Stimulated activated CD4-positive, alpha-beta T cell treated with anti-CD3 and anti-CD28 coated beads, Interleukin-15, amount 100 ng/mL, for 48 hours (primary cell): ENCODE results near the gene CACNB4.
A peak's percentile ranks its signal among the peaks of the same experiment; 100 is the strongest.
"Not testable (repeated sequence)": the region's sequence is repeated elsewhere in the genome, so short reads cannot be mapped to it uniquely, and the experiment has no call there.

ENCODE experiments used
- DNase-seq, 2 donors: peaks; one replicate each; pipeline ENCODE4 v3.0.0-alpha.2; 2020; ENCODE audit warnings: low read depth in 2 of 2

The CACNB4 gene

DNA sequence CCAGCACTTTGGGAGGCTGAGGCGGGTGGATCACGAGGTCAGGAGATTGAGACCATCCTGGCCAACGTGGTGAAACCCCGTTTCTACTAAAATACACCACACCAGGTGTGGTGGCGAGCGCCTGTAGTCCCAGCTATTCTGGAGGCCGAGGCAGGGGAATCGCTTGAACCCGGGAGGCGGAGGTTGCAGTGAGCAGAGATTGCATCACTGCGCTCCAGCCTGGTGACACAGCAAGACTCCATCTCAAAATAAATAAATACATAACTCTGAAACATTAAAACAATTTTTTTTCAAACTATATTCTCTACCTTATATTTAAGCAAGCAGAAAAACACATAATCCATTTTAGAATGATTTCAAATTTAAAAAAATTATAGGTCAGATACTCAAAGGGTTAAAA lies 77.8 kb downstream of the CACNB4 start:
- not testable (repeated sequence) for DNase-seq

DNA sequence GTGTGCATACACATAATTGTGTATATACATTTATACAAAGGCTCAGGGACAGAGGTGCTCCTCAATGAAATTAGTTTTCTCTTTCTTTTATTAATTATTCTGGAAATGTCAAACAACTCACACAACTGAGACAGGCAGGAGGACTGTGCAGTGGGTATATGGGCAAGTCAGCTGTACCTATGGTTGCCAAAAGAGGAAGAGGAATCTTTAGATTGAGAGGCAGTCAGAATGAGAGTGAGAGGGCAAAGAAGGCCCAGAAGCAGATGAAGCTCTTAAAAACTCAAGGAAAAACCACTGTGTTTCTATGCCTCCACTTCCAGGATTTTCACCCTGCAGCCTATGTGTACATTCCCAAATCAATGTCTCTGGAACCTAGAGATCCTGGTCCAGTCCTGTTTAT lies 79.1 kb downstream of the CACNB4 start:
- DNase-seq = no peak

DNA sequence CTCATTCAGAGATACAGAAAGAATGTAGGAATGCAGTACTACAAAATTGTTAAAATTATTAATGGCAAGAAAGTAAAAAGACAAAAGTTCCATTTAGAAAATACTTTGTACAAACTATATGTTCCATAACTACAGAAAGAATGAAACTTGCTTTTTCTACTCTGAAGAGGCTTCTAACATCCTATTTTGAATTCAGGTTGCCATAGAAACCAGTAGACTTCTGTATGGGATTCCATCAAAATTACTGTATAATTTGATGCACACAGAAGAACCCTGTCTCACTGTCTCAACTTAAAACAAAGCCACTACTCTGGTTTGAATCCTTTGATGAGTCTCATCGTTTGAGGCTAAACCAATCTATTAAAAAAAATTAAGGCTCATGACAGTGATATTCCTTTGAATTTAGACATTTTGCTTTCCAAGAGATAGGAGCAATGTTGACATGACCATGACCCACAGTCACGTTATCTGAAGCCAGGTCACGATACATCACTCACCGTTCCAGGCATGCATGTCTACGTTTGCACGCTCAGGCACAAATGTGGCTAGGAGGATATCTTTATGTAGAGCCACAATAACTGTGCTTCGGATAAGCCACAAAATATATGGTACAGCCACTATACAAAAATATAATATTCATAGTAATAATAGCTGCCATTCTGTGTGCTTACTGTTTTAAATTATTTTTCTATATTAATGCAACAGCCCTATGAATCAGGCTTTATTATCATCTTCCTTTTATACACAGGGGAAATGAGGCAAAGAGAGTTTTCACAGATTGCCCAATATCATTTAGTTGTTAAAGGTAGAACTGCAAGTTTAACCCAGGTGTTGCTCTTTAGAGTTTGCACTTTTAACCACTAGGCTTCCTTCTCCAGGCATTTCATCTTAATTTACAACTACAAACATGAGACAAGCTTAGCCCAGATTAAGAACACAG lies 82.4 kb downstream of the CACNB4 start:
- DNase-seq = no peak

DNA sequence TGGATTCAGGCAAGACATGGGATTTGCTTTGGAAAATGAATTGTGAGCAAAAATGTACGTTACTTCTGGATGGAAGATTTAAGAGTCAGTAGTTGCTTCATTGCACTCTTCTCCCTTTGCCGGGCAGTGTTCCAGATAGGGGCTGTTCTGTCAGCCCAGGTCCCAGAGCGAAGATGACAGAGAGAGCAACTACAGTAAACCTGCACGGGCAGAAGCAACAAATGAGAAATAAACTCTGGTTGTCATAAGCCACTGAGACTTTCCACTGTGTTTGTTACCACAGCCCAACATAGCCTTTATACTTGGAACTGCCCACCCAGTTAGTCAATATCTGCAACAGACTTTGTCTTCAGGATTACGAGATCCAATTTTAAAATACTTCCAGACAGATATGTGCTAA lies 83.3 kb downstream of the CACNB4 start:
- DNase-seq = no peak

DNA sequence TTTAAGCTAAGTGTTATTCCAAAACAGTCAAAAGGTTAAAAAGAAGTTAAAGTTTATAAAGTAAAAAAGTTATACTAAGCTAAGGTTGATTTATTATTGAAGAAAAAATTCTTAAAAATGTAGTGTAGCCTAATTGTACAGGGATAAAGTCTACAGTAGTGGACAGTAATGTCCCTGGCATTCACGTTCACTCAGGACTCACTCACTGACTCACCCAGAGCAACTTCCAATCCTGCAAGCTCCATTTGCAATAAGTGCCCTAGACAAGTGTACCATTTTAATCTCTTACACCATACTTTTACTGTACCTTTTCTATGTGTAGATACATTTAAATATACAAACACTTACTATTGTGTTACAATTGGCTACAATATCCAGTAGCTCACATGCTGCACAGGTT lies 86.1 kb downstream of the CACNB4 start:
- no peak for DNase-seq

DNA sequence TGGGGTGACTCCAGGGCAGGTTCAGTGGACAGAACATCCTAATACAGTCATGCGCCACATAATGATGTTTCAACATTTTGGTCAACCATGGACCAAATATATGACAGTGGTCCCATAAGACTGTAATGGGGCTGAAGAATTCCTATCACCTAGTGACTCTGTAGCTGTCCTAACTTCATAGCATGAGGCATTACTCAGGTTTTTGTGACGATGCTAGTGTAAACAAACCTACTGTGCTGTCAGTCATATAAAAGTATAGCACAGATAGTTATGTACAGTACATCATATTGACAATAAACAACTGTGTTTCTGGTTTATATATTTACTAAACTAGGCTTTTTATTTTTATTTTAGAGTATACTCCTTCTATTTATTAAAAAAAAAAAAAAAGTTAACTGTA lies 87.1 kb downstream of the CACNB4 start:
- DNase-seq = no peak

DNA sequence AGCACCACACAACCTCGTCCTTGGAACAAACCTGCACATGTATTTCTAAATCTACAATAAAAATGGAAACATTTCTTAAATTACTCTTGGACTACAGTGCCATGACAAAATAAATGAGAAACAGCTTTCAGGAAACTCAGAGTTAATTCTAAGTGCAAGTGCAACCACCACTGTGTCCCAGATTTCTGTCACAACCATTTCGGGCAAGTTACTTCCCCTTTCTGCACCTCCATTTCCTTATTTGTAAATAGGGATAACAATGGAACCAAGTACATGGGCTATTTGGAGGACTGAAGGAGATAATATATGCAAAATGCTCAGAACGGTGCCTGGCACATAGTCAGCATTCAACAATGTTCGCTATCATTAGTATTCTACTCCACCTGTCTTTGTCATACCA lies 93.2 kb downstream of the CACNB4 start:
- no peak for DNase-seq

DNA sequence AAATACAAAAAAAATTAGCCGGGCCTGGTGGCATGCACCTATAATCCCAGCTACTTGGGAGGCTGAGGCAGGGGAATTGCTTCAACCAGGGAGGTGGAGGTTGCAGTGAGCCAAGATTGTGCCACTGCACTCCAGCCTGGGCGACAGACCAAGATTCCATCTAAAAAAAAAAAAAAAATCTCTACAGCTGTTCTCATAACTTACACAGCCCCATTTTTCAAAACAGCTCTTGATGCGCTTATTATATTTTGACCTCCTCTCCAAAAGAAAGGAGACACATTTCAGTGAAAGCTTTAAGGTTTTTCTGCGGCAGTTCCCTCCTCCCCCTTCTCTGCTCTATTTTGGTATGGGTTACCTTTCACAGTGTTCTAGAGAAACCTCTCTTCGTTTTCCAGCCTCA lies 95.6 kb downstream of the CACNB4 start:
- not testable (repeated sequence) for DNase-seq

DNA sequence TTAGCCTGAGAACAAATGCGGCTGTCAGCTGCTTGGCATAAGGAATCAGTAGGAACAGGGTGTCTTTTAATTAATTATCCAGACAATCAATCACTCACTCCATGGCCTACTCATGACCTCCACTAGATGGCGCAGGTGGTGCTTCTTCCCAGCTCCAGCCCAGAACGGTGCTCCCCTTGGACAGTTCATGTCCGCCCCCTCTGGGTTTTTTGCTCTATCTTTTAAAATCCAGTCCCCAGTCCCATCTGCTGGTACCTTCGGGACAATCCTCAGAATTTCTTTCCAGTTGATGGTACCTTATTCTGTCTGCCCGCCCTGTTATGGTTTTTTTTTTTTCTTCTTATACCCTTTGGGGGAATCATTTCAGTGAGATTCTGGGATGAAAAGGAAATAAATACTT lies 99.8 kb downstream of the CACNB4 start:
- peak in 1 of 2 donors; percentile 25 for DNase-seq

DNA sequence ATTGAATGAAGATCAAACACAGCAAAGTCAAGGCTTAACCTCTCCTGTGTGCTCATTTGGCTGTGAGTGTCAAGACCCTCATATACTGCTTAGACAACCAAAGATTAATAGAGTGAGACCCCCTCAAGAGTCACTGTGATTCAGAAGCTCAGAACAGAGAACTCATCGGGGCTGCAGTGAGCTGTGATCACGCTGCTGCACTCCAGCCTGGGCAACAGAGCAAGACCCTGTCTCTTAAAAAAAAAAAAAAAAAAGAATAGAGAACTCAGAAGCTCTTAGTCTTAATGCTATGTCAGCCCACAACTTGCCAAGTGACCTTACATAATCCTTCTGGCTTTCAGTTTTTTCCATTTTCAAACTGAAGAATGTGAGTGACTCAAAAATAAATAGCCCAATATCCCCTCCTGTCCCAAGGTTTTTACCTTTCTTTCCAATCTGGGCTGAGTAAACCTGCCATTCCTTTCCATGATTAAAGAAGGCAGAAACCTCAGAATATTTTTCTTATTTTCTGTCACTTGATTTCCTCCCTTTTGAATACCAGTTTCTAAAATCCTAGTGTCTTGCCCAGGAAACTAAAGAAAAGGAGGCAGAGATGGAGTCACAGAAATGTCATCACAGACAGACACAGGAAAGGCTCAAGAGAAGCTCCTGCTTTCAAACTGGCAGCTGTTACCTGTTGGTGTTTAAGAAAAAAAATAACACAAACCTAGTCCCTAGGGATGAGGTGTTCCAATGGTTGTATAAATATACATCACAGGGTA lies 102.4 kb downstream of the CACNB4 start:
- DNase-seq = no peak

DNA sequence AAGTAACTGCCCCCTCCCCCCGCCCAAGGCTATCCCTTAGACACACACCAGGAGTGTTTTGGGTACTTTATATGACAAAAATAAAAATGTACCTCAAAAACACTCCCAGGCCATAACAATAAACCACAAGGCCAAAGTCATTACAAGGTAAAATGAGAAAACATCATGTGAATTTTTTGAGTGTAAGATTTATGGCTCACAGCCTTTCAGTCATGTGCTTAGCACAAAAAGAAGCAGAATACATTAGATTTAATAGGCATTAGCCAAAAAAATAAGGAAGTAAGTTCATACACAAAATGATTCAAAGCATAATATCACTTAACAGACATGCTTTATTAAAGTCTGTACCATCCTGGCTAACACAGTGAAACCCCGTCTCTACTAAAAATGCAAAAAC lies 103.7 kb downstream of the CACNB4 start:
- DNase-seq = no peak

DNA sequence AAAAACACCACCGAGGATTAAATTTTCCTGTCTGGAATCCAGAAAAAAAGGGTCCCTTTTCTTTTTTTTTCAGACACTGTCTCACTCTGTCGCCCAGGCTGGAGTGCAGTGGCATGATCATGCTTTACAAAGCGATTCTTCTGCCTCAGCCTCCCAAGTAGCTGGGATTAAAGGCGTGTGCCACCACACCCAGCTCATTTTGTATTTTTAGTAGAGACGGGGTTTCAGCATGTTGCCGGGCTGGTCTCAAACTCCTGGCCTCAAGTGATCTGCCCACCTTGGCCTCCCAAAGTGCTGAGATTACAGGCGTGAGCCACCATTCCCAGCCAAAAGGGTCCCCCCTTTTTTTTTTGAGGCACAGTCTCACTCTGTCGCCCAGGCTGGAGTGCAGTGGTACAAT lies 104.7 kb downstream of the CACNB4 start:
- not testable (repeated sequence) for DNase-seq

DNA sequence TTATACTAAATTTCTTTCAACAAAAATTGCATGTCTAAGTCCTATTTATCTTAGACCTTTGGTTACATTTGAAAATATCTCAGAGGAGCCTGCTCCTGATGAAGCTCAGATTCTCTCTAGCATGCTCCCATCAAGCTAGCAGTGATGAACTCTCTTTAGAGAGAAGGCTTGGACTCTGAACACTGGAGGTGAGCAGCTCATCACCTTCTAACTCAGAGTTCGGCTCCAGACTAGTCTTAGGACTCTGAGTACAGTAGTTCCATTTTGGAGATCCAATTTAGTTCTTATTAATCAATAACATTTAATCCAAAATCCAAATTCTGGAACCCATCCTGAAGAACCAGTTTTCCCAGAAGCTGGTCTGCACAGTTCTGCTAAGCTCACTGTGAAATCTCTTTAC lies 107.8 kb downstream of the CACNB4 start:
- DNase-seq = no peak

DNA sequence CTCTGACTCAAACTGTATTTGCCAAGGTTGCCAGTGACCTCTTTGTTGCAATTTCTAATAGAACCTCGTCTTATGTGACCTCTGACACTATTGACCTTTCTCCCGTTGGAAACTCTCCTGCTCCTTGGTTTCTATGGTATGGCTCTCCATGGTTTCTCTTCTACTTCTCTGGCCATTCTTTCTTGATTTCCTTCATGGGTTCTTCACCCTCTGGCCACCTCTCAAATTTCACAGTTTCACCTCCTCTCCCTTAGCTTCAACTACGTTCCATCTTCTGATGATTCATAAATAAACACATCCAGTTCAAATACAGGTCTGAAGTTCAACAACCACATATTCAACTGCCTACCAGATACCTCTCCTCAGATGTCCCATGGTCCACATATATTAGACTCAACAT lies 109.5 kb downstream of the CACNB4 start:
- DNase-seq = no peak

DNA sequence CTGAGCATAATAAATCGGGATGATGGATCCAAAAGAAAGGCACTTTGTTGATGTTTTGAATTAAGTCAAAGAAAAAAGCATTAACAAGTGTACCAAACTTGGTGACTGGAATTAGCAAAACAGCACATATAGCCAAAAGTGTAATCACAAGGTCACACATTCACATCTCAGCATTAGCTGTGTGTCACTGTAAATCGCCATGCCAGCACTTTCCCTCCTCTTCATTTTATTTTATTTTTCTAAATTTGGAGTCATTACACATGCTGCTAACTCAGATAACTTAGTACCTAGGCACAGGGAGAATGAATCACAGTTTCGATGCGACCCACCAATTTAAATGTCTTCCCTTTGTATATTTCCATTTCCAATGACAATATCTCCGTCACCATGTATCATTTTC lies 111.4 kb downstream of the CACNB4 start:
- DNase-seq = no peak

DNA sequence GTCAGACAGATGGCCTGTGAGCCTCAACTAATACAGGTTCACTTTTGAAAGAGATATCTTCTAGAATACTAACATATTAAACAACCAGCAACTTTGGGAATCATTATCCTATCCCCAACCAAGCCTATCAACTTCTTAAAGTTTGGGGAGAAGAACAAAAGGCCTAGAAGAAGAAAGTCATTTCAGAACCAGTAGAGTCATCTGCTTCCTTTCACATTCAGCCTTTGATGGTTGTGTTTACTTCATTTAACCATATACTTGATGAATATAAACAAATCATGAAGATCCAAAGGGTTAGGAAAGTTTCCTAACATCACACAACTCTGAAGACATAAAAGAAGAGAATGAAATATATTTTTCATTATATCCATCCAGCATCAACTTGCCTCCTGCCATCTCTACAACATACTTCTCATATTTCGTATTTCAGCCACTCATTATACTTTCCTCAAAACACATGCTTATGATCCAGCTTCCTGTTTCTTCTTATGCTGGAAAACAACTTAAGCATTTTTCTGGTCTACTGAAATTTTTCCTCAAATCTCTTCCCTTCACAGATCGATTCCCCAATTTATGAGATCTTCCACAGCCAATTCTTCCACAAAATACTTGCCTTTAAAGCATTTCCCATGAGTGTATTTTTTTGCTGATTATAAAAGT lies 114.3 kb downstream of the CACNB4 start:
- DNase-seq = no peak

DNA sequence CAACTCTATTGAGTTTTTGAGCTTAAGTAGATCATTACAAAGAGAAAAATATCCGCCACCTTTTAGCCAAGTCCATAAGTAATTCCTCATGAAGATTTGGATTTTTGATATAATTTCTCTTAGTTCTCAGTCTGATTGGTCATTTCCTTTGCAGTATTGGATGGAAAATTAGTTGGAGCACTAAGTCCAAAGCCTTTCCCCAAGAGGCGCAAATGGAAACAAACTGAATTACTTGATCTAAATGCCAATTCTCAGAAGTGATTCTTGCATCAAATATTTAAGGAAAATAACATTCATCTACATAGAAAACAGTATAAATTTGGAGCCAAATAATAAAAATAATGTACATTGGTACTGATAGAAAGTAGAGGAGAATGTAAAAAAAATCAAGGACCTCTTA lies 115.6 kb downstream of the CACNB4 start:
- DNase-seq = no peak

DNA sequence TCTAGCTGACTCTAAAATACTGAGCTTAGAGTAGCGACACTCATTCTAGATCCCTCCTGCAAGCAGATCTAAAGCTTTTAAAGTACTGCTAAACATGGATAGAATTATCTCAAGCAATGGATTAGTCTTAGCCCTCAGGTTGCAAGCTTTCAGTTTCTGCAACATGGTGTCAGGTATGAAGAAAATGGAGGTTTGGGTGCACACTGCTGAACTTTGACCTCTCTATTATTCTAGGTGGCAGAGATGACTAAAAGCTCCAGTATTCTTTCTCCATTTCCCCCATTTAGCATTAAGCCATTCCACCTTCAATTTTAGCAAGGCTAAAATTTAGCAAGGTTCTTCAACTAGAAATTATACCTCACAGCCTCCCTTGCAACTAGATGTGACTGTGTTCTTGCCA lies 117.0 kb downstream of the CACNB4 start:
- DNase-seq = no peak

DNA sequence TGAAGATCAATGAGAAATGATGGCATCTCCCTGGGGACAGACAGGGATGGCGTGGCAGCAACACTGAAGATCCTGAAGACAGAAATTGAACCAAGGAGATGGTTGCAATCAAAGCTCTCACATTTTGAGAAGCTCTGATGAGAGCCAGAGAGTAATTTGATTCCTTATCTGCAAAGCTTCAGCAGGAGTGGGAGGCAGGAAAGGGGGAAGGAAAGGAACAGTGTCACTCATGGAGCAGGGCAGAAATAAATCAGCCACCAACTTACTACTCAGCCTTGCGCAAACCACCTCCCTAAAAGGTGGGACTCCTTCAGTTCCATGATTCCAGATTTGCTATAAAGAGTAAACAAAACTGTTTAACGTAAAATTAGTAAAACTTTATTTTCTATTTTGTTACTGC lies 119.2 kb downstream of the CACNB4 start:
- DNase-seq = no peak

DNA sequence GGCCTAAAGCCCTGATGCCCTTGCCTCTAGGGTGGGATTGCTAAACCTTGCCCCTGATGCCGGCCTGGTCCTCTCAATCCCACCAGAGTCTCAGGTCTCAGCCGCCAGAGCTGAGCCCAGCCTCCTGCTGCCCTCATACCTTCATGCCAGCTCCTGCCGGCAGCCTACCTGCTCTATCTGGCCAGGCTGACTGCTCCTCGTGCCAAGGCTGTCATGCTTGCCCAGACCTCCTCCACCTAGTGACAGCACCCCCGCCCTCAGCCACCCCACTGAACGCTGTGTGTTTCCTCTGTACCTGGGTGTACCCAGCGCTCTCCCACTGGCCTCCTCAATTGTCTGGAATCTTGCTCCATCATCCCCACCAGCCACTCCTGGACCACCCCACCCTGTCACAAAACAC lies 120.1 kb downstream of the CACNB4 start:
- no peak for DNase-seq

DNA sequence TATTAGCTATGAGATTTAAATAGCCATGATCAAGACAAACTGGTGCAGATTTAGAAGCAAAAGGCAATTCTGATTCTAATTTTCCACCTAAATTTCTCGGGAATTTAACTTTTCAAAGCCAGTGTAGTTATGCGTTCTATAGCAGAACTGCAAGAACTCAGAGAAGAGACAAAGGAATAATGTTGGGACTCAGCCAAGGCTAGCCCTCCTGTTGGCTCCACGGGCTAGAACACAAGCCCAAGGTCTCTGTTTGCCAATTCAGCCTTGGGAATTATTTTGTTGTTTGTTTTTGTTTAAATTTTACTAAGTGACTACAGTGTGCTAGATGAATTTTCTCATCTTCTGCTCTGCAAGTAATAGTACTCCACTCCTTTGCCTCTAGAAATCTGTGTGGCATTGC lies 121.2 kb downstream of the CACNB4 start:
- DNase-seq = no peak

DNA sequence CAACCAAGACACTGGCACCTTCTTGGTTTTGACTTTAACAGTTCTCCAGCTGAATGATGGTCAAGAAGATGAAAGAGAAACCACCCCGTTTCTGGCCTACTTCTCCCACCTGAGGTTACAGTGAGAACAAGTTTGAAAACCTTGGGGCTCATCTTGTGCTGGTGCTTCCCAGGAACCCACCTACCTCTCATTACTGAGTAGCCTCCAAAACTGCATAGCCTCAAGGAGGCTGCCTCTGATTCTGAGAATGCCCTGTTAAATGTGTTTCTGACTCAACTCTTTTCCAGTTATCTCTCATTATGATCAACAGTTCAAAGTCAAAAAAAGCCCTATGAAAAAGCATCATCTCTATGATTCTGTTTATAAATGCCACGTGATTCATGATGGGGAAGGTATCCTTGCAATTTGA lies 121.9 kb downstream of the CACNB4 start:
- peak in 1 of 2 donors; percentile 6 for DNase-seq
